ENCODE measurements around the gene PDZRN3.

The PDZRN3 gene

GRCh38 chr3:73499787-73500186 lies 125.0 kb downstream of the PDZRN3 start:
- no peak overlapping the region for H3K4me3 ChIP-seq (ENCODE audit: low read length)
- H3K36me3 ChIP-seq (ENCODE audit: insufficient read depth, low read length) = no peaks in the 10 kb centered on the region
- no peaks in the 10 kb centered on the region for H3K27me3 ChIP-seq (ENCODE audit: control insufficient read depth, insufficient read depth, low read length)
- H3K9ac ChIP-seq (ENCODE audit: low read depth, low read length) = no peak overlapping the region
- peaks cover 13% of the 10 kb centered on the region for H3K4me1 ChIP-seq (ENCODE audit: control insufficient read depth, insufficient read depth, low read length)
- no peaks in the 10 kb centered on the region for H3K9me3 ChIP-seq (replicated peaks; ENCODE audit: low read length)
- H3K4me2 ChIP-seq (ENCODE audit: low read length) = no peak overlapping the region

DNA sequence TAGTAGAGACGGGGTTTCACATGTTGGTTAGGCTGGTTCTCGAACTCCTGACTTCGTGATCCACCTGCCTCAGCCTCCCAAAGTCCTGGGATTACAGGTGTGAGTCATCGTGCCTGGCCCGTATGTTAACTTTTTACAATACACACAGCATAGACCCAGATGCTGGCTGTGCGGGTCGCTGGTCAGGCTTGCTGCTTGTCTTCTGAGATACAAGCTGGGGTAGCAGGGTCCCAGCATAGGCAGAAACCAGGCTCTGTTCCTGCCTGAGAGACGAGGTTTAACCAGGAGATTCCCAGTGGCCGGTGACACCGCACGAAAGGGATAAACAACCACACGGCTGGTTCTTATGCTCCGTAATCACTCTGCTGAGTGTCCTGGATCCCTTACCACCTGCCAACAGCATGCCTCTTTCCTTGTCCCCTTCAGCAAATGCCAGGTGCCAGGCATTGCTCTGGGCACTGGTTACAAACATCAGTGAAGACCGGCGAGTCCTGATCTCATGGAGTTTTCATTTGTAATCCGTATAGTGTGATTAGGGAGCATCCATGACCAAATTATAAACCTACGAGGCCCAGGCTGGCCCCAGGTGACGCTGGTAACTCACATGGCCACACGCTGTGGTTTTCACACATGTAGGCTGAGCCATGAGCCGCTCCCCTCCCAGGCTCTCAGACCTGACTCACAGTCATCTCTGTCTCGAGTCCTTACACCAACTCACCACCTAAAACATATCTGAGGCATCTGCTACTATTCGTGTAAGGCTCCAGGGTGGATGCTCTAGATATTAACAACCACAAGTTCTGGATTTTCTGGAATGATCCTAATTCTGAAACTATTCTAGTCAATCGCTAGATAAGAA lies 125.7 kb downstream of the PDZRN3 start:
- H3K9ac ChIP-seq (ENCODE audit: low read depth, low read length) = no peak overlapping the region
- H3K4me2 ChIP-seq (ENCODE audit: low read length) = no peak overlapping the region
- no peaks in the 10 kb centered on the region for H3K27me3 ChIP-seq (ENCODE audit: control insufficient read depth, insufficient read depth, low read length)
- no peak overlapping the region for H3K4me3 ChIP-seq (ENCODE audit: low read length)
- H3K9me3 ChIP-seq (replicated peaks; ENCODE audit: low read length) = no peaks in the 10 kb centered on the region
- H3K36me3 ChIP-seq (ENCODE audit: insufficient read depth, low read length) = no peaks in the 10 kb centered on the region
- peaks cover 17% of the 10 kb centered on the region for H3K4me1 ChIP-seq (ENCODE audit: control insufficient read depth, insufficient read depth, low read length)

- no peak overlapping the region for H3K9ac ChIP-seq (ENCODE audit: low read depth, low read length)
- H3K4me2 ChIP-seq (ENCODE audit: low read length) = no peak overlapping the region
- H3K36me3 ChIP-seq (ENCODE audit: insufficient read depth, low read length) = no peaks in the 10 kb centered on the region
- no peak overlapping the region for H3K4me3 ChIP-seq (ENCODE audit: low read length)
- no peaks in the 10 kb centered on the region for H3K9me3 ChIP-seq (replicated peaks; ENCODE audit: low read length)
- H3K4me1 ChIP-seq (ENCODE audit: control insufficient read depth, insufficient read depth, low read length) = peaks cover 13% of the 10 kb centered on the region
- no peaks in the 10 kb centered on the region for H3K27me3 ChIP-seq (ENCODE audit: control insufficient read depth, insufficient read depth, low read length)
Observed at GRCh38 chr3:73497646-73498406, 126.9 kb downstream of the PDZRN3 start.

DNA sequence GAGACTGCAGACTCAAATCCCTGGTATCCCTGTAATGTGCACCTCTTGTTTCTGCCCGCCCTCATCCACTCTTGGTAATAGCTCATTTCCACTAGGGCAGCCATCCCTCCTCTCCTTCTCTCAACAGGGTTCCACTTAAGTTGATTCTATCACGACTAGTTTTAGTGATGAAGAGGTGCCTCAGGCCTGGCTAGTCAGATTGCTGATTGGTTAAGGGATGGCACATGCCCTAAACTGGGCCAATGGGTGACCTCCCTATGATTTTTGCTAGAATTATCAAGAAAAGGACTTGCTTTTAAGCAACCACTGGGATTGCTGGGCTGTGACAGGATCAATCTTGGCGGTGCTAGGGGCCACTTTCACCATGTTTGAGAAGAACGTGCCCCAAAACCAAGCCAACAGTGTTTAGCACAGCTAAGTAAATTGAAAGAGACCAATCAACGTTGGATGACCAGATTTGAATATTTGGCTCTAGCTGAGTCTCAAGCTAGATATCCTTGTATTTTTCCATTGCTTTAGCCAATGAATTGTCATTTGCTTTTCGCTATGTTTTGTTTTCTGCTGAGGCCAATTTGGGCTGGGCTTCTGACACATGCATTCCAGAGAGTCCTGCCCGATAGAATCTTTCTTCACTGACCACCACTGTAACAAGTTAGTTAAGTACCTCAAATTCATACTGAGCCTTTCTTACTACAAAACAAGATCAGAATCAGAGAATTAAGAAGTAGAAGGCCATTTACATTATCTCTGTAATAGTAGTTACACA lies 131.0 kb downstream of the PDZRN3 start:
- H3K4me1 ChIP-seq (ENCODE audit: control insufficient read depth, insufficient read depth, low read length) = peaks cover 16% of the 10 kb centered on the region
- peak overlapping the region; percentile 49 for H3K4me2 ChIP-seq (ENCODE audit: low read length)
- H3K36me3 ChIP-seq (ENCODE audit: insufficient read depth, low read length) = no peaks in the 10 kb centered on the region
- H3K9me3 ChIP-seq (replicated peaks; ENCODE audit: low read length) = no peaks in the 10 kb centered on the region
- H3K4me3 ChIP-seq (ENCODE audit: low read length) = no peak overlapping the region
- no peaks in the 10 kb centered on the region for H3K27me3 ChIP-seq (ENCODE audit: control insufficient read depth, insufficient read depth, low read length)
- H3K9ac ChIP-seq (ENCODE audit: low read depth, low read length) = peak overlapping the region; percentile 4

- Histone ChIP-seq H3K27me3 (ENCODE audit: control insufficient read depth, insufficient read depth, low read length) (no peaks in the 10 kb centered on the region), H3K4me2 (ENCODE audit: low read length) (no peak overlapping the region), H3K36me3 (ENCODE audit: insufficient read depth, low read length) (no peaks in the 10 kb centered on the region), H3K9me3 (replicated peaks; ENCODE audit: low read length) (no peaks in the 10 kb centered on the region), H3K4me1 (ENCODE audit: control insufficient read depth, insufficient read depth, low read length) (peaks cover 16% of the 10 kb centered on the region), H3K9ac (ENCODE audit: low read depth, low read length) (no peak overlapping the region), H3K4me3 (ENCODE audit: low read length) (no peak overlapping the region)
Observed at GRCh38 chr3:73492186-73492585, 132.6 kb downstream of the PDZRN3 start.

DNA sequence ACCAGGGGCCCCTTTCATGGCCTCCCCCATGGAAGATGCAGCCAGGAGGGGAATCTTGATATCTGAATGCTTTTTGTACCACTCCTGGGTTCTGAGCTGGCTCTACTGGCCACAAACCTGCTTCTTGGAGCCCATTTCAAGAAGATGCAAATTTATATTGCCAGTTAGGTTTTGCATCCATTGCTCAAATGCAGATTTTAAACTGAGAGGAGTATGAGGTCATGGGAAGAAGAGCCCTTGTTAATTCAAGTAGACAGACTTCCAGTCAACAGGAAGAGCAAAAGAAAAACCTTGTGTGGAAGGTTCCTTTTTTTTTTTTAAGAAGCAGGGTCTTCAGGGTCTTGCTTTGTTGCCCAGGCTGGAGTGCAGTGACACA lies 133.5 kb downstream of the PDZRN3 start:
- no peaks in the 10 kb centered on the region for H3K9me3 ChIP-seq (replicated peaks; ENCODE audit: low read length)
- H3K27me3 ChIP-seq (ENCODE audit: control insufficient read depth, insufficient read depth, low read length) = no peaks in the 10 kb centered on the region
- H3K4me3 ChIP-seq (ENCODE audit: low read length) = no peak overlapping the region
- no peak overlapping the region for H3K4me2 ChIP-seq (ENCODE audit: low read length)
- no peak overlapping the region for H3K9ac ChIP-seq (ENCODE audit: low read depth, low read length)
- H3K36me3 ChIP-seq (ENCODE audit: insufficient read depth, low read length) = no peaks in the 10 kb centered on the region
- peaks cover 16% of the 10 kb centered on the region for H3K4me1 ChIP-seq (ENCODE audit: control insufficient read depth, insufficient read depth, low read length)

DNA sequence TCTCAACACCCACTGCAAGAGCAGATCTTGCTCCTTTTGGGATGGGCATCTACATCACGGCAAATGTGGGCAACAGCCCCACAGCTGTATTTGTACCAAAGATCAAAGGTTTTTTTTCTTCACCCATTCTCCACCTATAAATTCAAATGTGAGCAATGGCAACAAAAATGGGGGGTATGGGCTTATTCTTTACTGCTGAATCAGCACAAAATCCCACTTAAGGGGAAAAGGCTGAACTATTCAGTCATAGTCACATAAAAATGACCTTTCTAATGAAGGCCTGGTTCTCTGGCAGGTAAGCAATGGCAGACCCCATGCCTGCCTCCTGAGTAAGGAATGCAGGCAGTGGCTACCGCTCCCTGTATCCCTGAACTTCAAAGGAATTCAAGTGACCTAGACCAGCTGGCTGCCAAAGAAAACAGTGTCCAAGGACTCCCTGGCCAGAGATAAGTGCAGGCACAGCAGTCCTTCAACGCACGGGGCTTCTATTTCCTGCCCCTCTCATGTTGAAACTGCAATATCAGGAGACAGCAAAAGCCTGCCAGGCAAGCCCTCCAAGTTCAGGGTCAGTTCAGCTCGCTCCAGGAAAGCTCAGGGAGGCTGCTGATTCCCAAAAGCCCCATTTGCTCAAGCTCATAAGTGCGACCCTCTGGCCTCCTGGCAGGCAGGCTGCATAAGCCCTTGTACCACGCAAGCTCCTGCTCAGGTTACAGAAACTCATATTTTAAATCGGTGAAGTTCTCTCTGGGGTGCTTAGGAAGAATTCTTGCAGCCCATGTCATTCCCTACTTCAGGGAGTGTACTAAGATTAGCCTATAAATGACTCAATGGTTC lies 134.1 kb downstream of the PDZRN3 start:
- no peaks in the 10 kb centered on the region for H3K9me3 ChIP-seq (replicated peaks; ENCODE audit: low read length)
- H3K9ac ChIP-seq (ENCODE audit: low read depth, low read length) = no peak overlapping the region
- H3K27me3 ChIP-seq (ENCODE audit: control insufficient read depth, insufficient read depth, low read length) = no peaks in the 10 kb centered on the region
- no peak overlapping the region for H3K4me2 ChIP-seq (ENCODE audit: low read length)
- H3K36me3 ChIP-seq (ENCODE audit: insufficient read depth, low read length) = no peaks in the 10 kb centered on the region
- H3K4me3 ChIP-seq (ENCODE audit: low read length) = no peak overlapping the region
- peaks cover 16% of the 10 kb centered on the region for H3K4me1 ChIP-seq (ENCODE audit: control insufficient read depth, insufficient read depth, low read length)

- Histone ChIP-seq H3K36me3 (ENCODE audit: insufficient read depth, low read length) (no peaks in the 10 kb centered on the region), H3K4me1 (ENCODE audit: control insufficient read depth, insufficient read depth, low read length) (peaks cover 4% of the 10 kb centered on the region), H3K27me3 (ENCODE audit: control insufficient read depth, insufficient read depth, low read length) (no peaks in the 10 kb centered on the region), H3K9me3 (replicated peaks; ENCODE audit: low read length) (no peaks in the 10 kb centered on the region), H3K4me2 (ENCODE audit: low read length) (no peak overlapping the region), H3K9ac (ENCODE audit: low read depth, low read length) (no peak overlapping the region), H3K4me3 (ENCODE audit: low read length) (no peak overlapping the region)
Observed at GRCh38 chr3:73485877-73486330, 138.8 kb downstream of the PDZRN3 start.

GRCh38 chr3:73484656-73485248 lies 140.0 kb downstream of the PDZRN3 start:
- Histone ChIP-seq H3K27me3 (ENCODE audit: control insufficient read depth, insufficient read depth, low read length) (no peaks in the 10 kb centered on the region), H3K9ac (ENCODE audit: low read depth, low read length) (no peak overlapping the region), H3K9me3 (replicated peaks; ENCODE audit: low read length) (no peaks in the 10 kb centered on the region), H3K4me3 (ENCODE audit: low read length) (no peak overlapping the region), H3K36me3 (ENCODE audit: insufficient read depth, low read length) (no peaks in the 10 kb centered on the region), H3K4me2 (ENCODE audit: low read length) (no peak overlapping the region), H3K4me1 (ENCODE audit: control insufficient read depth, insufficient read depth, low read length) (no peaks in the 10 kb centered on the region)

DNA sequence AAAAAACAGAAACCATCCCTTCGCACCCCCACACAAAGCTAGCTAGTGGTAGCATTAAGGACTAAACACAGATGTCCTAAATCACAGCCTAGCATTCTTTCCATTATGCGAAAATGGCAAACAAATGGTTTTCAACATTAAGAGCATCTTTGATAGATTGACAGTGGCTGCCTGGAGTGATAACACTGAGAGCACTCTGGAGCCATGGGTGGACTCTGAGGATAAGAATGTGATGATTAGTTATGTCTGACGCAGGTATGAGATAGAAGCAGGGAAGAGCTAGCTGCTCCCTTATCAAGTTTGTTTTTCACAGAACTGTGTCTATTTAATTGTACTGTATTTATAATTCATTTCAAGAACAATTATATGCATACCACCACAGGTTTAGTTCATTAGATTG lies 142.9 kb downstream of the PDZRN3 start:
- Histone ChIP-seq H3K4me3 (ENCODE audit: low read length) (no peak overlapping the region), H3K36me3 (ENCODE audit: insufficient read depth, low read length) (no peaks in the 10 kb centered on the region), H3K9me3 (replicated peaks; ENCODE audit: low read length) (no peaks in the 10 kb centered on the region), H3K9ac (ENCODE audit: low read depth, low read length) (no peak overlapping the region), H3K4me1 (ENCODE audit: control insufficient read depth, insufficient read depth, low read length) (no peaks in the 10 kb centered on the region), H3K27me3 (ENCODE audit: control insufficient read depth, insufficient read depth, low read length) (no peaks in the 10 kb centered on the region), H3K4me2 (ENCODE audit: low read length) (no peak overlapping the region)
